Muscle layer of colon (tissue), 2 donors: ENCODE data around the gene INPP5F.

Source experiments
- H3K27ac ChIP-seq: one replicate; pipeline ENCODE4 v1.7.0; 2013; ENCODE audit warnings: low read depth, mild to moderate bottlenecking, low read length, moderate library complexity
- H3K27me3 ChIP-seq, 2 donors: one replicate each; pipeline ENCODE4 v1.7.0; 2013; ENCODE audit warnings: low read length in 2 of 2, mild to moderate bottlenecking in 2 of 2; ENCODE audit not compliant: insufficient read depth in 2 of 2, control insufficient read depth in 1 of 2
- H3K36me3 ChIP-seq: one replicate; pipeline ENCODE4 v1.7.0; 2013; ENCODE audit warnings: mild to moderate bottlenecking, low read length; ENCODE audit not compliant: insufficient read depth
- H3K4me1 ChIP-seq: one replicate; pipeline ENCODE4 v1.7.0; 2013; ENCODE audit warnings: mild to moderate bottlenecking, low read length; ENCODE audit not compliant: insufficient read depth
- H3K4me3 ChIP-seq, 2 donors: one replicate each; pipeline ENCODE4 v1.7.0; 2013; ENCODE audit warnings: low read length in 2 of 2, low read depth in 1 of 2, mild to moderate bottlenecking in 1 of 2, moderate library complexity in 1 of 2
- H3K9ac ChIP-seq: one replicate; pipeline ENCODE4 v1.7.0; 2013; ENCODE audit warnings: low read length
- H3K9me3 ChIP-seq: one replicate; pipeline ENCODE4 v1.7.0; 2013; ENCODE audit warnings: mild to moderate bottlenecking, low read length
- donor health status: abdominal sarcoma.
- donor health status: Adenocarcinoma of cecum.

INPP5F gene

DNA sequence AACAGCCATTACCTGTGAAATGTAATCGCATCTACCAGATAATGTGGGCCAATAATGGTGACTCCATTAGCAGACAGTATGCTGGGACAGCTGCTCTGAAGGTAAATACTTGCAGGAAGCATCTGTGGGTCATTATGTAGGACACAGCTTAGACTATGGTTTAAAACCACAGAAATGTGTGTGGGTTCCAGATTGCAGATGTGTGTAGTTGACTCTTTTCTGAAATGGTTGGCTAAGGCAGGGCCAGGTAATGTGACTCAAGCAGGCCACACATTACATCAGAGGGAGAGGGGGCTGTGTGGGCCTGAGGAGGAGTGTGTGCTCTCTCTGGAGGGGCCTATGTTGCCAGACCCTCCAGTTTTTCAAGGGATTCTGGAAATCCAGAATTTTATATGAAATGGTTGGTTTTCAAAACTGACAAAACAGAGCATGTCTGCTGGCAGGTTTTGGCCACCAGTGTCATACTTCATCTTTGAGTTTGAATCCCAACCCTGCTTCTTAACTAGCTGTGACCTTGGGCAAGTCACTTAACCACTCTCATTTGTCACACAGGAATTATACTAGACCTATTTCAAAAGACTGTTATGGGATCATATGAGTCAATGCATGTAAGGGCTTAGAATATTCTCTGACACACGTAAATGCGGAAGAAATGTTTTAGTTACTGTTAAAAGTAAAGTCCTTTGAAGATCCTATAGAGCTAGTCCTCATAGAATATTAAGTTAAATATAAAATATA, 82.3 kb downstream of the INPP5F start:
- no peaks in the 10 kb centered on the region for H3K27me3 ChIP-seq
- no peaks in the 10 kb centered on the region for H3K9me3 ChIP-seq
- no peak overlapping the region for H3K4me3 ChIP-seq
- no peak overlapping the region for H3K27ac ChIP-seq
- H3K4me1 ChIP-seq = peaks cover under 1% of the 10 kb centered on the region
- H3K36me3 ChIP-seq = peaks cover 6% of the 10 kb centered on the region
- H3K9ac ChIP-seq = no peak overlapping the region

DNA sequence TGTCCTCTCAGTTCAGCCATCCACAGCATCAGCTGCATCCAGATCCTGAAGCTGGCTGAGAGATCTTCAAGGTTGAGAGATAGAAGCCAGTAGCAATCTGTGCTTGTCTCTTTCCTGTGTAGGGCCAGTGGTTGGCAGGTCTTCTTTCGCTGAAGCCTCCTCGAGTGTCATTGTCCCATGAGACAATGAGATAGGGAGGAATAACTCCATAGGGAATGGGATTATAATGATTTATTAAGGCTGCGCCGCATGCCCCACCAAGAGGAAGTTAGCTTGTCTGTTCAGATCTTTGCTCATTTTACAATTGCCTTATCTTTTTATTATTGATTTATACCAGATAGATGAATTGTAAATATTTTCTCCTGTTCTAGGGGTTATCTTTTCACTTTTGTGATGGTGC, 85.3 kb downstream of the INPP5F start:
- Histone ChIP-seq H3K4me3 (no peak overlapping the region), H3K9ac (no peak overlapping the region), H3K4me1 (no peaks in the 10 kb centered on the region), H3K36me3 (peaks cover 12% of the 10 kb centered on the region), H3K27me3 (no peaks in the 10 kb centered on the region), H3K27ac (no peak overlapping the region), H3K9me3 (no peaks in the 10 kb centered on the region)

DNA sequence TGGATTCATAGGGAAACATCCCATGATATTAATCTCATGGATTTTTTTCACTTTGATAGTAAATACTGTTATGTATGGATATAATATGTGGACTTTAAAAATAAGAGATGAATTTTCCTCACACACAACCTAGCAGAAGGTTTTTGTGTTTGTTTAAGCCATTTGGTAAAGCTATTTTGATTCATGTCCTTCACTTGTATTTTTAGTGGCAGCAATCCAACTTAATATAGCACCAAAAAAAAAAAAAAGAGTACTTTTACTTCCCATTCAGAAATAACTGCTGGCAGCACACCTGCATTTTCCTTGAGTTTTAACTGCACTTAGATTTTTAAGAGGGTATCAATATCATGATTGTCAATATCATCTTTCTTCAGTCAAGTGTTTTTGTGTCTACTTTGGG, 86.8 kb downstream of the INPP5F start:
- Histone ChIP-seq H3K9me3 (no peaks in the 10 kb centered on the region), H3K9ac (no peak overlapping the region), H3K27ac (no peak overlapping the region), H3K36me3 (peaks cover 12% of the 10 kb centered on the region), H3K27me3 (no peaks in the 10 kb centered on the region), H3K4me3 (no peak overlapping the region), H3K4me1 (no peaks in the 10 kb centered on the region)

DNA sequence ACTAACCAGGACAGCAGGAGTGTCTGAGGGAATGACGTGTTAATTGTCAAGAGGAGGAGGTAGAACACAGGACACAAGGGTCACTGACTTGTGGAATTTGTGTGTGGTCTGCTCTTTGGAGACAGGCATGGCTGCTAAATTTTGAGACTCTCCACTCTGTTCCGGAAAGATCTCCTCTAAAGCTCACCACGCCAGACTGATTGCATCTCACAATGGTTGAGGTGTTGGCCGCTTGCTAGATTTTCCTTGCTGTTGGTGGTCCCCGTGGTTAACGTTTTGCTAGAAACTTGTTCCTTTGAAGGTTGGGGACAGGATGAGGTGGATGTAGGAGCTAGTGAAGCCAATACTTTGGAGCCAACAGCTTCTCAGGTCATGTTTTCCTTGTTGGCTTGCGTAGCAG, 89.8 kb downstream of the INPP5F start:
- Histone ChIP-seq H3K9me3 (no peaks in the 10 kb centered on the region), H3K4me1 (no peaks in the 10 kb centered on the region), H3K27ac (no peak overlapping the region), H3K36me3 (peaks cover 6% of the 10 kb centered on the region), H3K4me3 (no peak overlapping the region), H3K27me3 (no peaks in the 10 kb centered on the region), H3K9ac (no peak overlapping the region)

- Histone ChIP-seq H3K27ac (peak overlapping the region; percentile 27), H3K4me1 (no peaks in the 10 kb centered on the region), H3K9ac (no peak overlapping the region), H3K27me3 (no peaks in the 10 kb centered on the region), H3K4me3 (peak overlapping the region; percentile 11 to 29), H3K36me3 (peaks cover 12% of the 10 kb centered on the region), H3K9me3 (no peaks in the 10 kb centered on the region)
Observed at GRCh38 chr10:119817991-119818888, 92.4 kb downstream of the INPP5F start.

DNA sequence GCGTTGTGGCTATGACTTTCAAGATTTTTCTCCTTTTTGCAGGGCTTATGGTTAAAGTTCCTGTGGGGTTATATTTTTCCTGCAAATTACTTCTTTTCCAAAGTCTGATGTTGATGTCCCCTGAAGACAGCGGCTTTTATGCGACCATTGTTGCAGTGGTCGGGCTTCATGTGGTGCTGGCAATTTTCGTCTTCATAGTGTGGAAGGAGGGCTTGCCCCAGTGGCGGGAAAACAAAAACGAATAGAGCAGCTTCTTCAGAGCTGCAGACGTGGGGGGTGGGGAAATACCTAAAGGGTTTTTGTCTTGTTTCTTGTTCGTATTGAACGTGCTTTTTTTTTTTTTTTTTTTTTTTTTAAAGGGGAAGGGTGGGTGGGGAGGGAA, 93.0 kb downstream of the INPP5F start:
- Histone ChIP-seq H3K9ac (no peak overlapping the region), H3K36me3 (peaks cover 15% of the 10 kb centered on the region), H3K4me1 (no peaks in the 10 kb centered on the region), H3K9me3 (no peaks in the 10 kb centered on the region), H3K27me3 (no peaks in the 10 kb centered on the region), H3K4me3 (peak overlapping the region; percentile 11 to 29), H3K27ac (no peak overlapping the region)

DNA sequence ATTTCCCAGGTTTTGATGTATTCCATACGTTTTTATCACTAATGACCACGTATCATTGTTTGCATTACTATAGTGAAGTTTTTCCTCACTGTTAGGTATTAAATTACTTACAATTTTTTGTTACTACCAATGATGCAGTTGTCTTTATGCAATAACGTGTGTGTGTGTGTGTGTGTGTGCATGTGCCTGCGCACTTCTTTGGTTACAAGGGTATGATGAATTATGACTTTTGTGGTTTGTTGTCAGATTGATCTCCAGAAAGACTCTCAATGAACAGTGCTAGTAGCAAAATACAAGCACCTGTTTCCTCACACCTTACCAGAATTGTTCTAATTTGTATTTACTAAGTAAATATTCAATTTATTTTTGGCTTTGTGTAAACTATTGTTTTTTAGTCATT, 95.3 kb downstream of the INPP5F start:
- Histone ChIP-seq H3K4me1 (no peaks in the 10 kb centered on the region), H3K36me3 (peaks cover 13% of the 10 kb centered on the region), H3K9ac (no peak overlapping the region), H3K27me3 (no peaks in the 10 kb centered on the region), H3K4me3 (no peak overlapping the region), H3K27ac (no peak overlapping the region), H3K9me3 (no peaks in the 10 kb centered on the region)

- no peaks in the 10 kb centered on the region for H3K4me1 ChIP-seq
- no peak overlapping the region for H3K27ac ChIP-seq
- peaks cover 34% of the 10 kb centered on the region for H3K36me3 ChIP-seq
- H3K27me3 ChIP-seq = no peaks in the 10 kb centered on the region
- no peaks in the 10 kb centered on the region for H3K9me3 ChIP-seq
- no peak overlapping the region for H3K9ac ChIP-seq
- H3K4me3 ChIP-seq = no peak overlapping the region
Observed at GRCh38 chr10:119824299-119824698, 98.4 kb downstream of the INPP5F start.

DNA sequence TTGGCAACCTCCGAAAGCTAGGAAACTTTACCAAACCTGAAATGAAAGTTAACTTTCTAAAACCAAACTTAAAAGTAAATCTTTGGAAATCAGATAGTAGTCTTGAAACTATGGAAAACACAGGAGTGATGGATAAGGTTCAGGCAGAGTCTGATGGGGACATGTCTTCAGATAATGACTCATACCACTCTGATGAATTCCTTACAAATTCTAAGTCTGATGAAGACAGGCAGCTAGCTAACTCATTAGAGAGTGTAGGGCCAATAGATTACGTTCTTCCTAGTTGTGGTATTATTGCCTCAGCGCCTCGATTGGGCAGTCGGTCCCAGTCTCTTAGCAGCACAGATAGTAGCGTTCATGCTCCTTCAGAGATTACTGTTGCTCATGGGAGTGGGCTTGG, 100.9 kb downstream of the INPP5F start:
- H3K4me1 ChIP-seq = no peaks in the 10 kb centered on the region
- H3K36me3 ChIP-seq = peaks cover 53% of the 10 kb centered on the region
- H3K9me3 ChIP-seq = no peaks in the 10 kb centered on the region
- H3K4me3 ChIP-seq = no peak overlapping the region
- no peaks in the 10 kb centered on the region for H3K27me3 ChIP-seq
- H3K27ac ChIP-seq = no peak overlapping the region
- H3K9ac ChIP-seq = no peak overlapping the region

DNA sequence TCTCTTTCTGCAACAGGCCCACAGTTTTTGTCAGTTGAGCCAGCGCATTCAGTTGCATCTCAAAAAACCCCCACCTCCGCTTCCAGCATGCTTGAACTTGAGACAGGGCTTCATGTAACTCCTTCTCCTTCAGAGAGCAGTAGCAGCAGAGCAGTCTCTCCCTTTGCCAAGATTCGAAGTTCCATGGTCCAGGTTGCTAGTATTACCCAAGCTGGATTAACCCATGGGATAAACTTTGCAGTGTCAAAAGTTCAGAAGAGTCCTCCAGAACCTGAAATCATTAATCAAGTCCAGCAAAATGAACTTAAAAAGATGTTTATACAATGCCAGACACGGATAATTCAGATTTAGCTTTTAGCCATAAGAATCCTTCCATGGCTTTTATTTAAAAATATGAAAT, 101.6 kb downstream of the INPP5F start:
- peaks cover 59% of the 10 kb centered on the region for H3K36me3 ChIP-seq
- H3K9ac ChIP-seq = no peak overlapping the region
- no peak overlapping the region for H3K27ac ChIP-seq

GRCh38 chr10:119829429-119829828, 103.6 kb downstream of the INPP5F start:
- no peaks in the 10 kb centered on the region for H3K9me3 ChIP-seq
- no peaks in the 10 kb centered on the region for H3K4me1 ChIP-seq
- H3K9ac ChIP-seq = no peak overlapping the region
- no peak overlapping the region for H3K27ac ChIP-seq
- peaks cover 63% of the 10 kb centered on the region for H3K36me3 ChIP-seq
- no peaks in the 10 kb centered on the region for H3K27me3 ChIP-seq
- no peak overlapping the region for H3K4me3 ChIP-seq

More for the DNA sequence above, 101.6 kb downstream of the INPP5F start:
- H3K4me1 ChIP-seq = no peaks in the 10 kb centered on the region
- no peak overlapping the region for H3K4me3 ChIP-seq
- H3K27me3 ChIP-seq = no peaks in the 10 kb centered on the region
- H3K9me3 ChIP-seq = no peaks in the 10 kb centered on the region
